Measurements from ENCODE around the gene CDYL. TPM values are rescaled to one million over a fixed set of nuclear protein-coding genes. Genes with fewer than 3 reads are reported as not detected.

The CDYL gene
- total RNA-seq, 5 donors from 2014 or later (not counting 1 experiment from before 2014, with no cell fraction given): 24.7 to 36.8 (median 30.2) TPM

DNA sequence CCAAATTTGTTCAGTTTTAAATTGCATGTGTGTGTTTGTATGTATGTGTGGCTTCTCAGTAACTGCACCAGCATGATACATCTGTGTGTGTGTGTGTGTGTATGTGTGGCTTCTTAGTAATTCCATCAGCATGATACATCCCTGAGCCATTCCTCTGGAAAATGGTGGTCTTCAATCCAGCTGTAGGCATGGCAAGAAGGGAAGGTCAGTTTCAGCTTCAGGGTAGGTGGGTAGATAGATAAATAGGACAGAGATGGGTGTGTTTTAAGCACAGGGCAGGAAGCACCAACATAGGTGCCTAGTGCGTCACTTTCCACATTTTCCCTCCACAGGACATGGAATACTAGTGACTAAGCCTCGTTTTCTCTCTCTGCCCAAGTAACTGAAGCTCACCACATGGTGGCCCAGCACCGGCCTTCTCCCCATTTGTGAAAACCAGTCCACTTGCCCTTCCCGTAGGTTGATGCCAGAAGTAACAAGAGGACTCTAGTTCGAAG is 144.8 kb downstream of the CDYL start:
- no peak overlapping the region for H3K4me3 Mint-ChIP-seq
- H3K9me3 Mint-ChIP-seq: no peaks in the 10 kb centered on the region
- ChIA-PET POLR2A (no interaction called here), CTCF (no interaction called here)
- Histone ChIP-seq H3K9me3 (no peaks in the 10 kb centered on the region), H3K27ac (ENCODE audit: low read length) (no peak overlapping the region), H3K4me3 (ENCODE audit: control insufficient read depth in 1 of 2, extremely low read depth in 1 of 2, low read length in 1 of 2) (no peak overlapping the region), H3K36me3 (ENCODE audit: control insufficient read depth in 2 of 2, extremely low read depth in 1 of 2, insufficient read depth in 1 of 2, low read length in 1 of 2) (peaks cover 0 to 3% of the 10 kb centered on the region in 2 donors), H3K4me1 (ENCODE audit: control insufficient read depth in 1 of 2, extremely low read depth in 1 of 2, insufficient read depth in 2 of 2, low read length in 2 of 2) (peaks cover 5 to 14% of the 10 kb centered on the region in 2 experiments), H3K27me3 (replicated peaks in 1 of 2; ENCODE audit: control insufficient read depth in 2 of 2, extremely low read depth in 1 of 2, insufficient read depth in 2 of 2, low read length in 1 of 2) (no peaks in the 10 kb centered on the region)
- DNase-seq (no peak), ATAC-seq (replicated peaks in 1 of 4) (no peak)
- H3K4me1 Mint-ChIP-seq: peaks cover 62 to 67% (median 66%) of the 10 kb centered on the region in 3 donors
- no peaks in the 10 kb centered on the region for H3K27me3 Mint-ChIP-seq
- peaks cover 18% of the 10 kb centered on the region for H3K36me3 Mint-ChIP-seq
- H3K27ac Mint-ChIP-seq: no peak overlapping the region
- 71% methylated on average over 1 of the region's 5 CpGs for WGBS (ENCODE audit: insufficient coverage)

DNA sequence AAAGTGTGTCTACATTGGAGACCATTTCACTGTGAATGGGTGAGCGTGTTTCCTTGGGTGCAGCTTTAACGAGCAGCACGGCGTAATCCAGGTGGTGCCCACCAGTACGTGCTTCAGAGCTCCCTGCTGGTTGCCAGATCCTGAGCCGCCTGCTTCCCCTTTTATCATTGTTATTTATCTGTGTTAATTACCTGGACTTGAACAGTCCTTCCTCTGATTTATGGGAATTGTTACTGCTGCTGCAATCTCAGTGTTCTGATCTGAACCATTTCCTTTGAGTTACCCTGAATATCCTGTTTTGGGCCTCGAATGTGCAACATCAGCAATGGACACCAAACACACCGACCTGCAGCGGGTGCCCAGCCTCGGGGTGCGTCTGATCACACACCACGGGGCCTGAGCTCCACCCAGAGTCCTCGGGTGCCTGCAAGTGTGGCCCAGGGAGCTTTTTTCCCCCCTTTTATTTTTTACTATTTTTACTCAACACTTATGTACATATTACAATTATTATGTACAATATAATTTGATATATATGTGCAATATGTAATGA is 146.4 kb downstream of the CDYL start:
- DNase-seq: no peak
- H3K27me3 Mint-ChIP-seq: no peaks in the 10 kb centered on the region
- no peak overlapping the region for H3K27ac ChIP-seq (ENCODE audit: low read length)

DNA sequence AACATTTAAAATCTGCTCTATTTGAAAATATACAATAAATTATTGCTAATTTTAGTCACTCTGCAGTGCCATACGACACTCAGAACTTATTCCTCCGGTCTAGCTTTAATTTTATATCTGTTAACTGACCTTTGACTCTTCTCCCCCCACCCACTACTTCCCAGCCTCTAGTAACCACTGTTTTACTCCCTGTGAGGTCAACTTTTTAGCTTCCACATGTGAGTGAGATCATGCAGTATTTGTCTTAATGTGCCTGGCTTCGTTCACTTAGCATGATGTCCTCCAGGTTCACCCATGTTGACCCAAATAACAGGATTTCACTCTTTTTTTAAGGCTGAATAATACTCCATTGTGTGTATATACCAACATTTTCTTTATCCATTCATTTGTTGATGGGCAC is 146.9 kb downstream of the CDYL start:
- Histone ChIP-seq H3K36me3 (ENCODE audit: control insufficient read depth in 2 of 2, extremely low read depth in 1 of 2, insufficient read depth in 1 of 2, low read length in 1 of 2) (peaks cover 0 to 3% of the 10 kb centered on the region in 2 donors), H3K4me1 (ENCODE audit: control insufficient read depth in 1 of 2, extremely low read depth in 1 of 2, insufficient read depth in 2 of 2, low read length in 2 of 2) (peaks cover 0 to 6% of the 10 kb centered on the region in 2 experiments), H3K27ac (ENCODE audit: low read length) (no peak overlapping the region), H3K4me3 (ENCODE audit: control insufficient read depth in 1 of 2, extremely low read depth in 1 of 2, low read length in 1 of 2) (no peak overlapping the region), H3K9me3 (no peaks in the 10 kb centered on the region), H3K27me3 (replicated peaks in 1 of 2; ENCODE audit: control insufficient read depth in 2 of 2, extremely low read depth in 1 of 2, insufficient read depth in 2 of 2, low read length in 1 of 2) (no peaks in the 10 kb centered on the region)
- H3K27me3 Mint-ChIP-seq: no peaks in the 10 kb centered on the region
- no peak for ATAC-seq (replicated peaks in 1 of 4)
- H3K4me3 Mint-ChIP-seq: no peak overlapping the region
- CTCF ChIA-PET: no interaction called here
- peaks cover 46 to 53% (median 53%) of the 10 kb centered on the region in 3 donors for H3K4me1 Mint-ChIP-seq
- no CpG with 5 or more reads among the region's 3 CpGs for WGBS (ENCODE audit: insufficient coverage)
- H3K27ac Mint-ChIP-seq: no peak overlapping the region
- peaks cover 19% of the 10 kb centered on the region for H3K36me3 Mint-ChIP-seq
- POLR2A ChIA-PET: no interaction called here
- no peak for DNase-seq
- H3K9me3 Mint-ChIP-seq: no peaks in the 10 kb centered on the region

More for the DNA sequence above, 146.4 kb downstream of the CDYL start:
- WGBS (ENCODE audit: insufficient coverage): 85% methylated on average over 7 of the region's 13 CpGs
- H3K36me3 Mint-ChIP-seq: peaks cover 16% of the 10 kb centered on the region
- ChIA-PET CTCF (no interaction called here), POLR2A (interaction anchor here in 1 of 2 donors (0.6 to 0.7 kb wide), 2 partner anchors 196 to 527 kb away, joined by 3 read pairs; no protein-coding TSS in a partner anchor)
- peaks cover 0 to 3% of the 10 kb centered on the region in 2 donors for H3K36me3 ChIP-seq (ENCODE audit: control insufficient read depth in 2 of 2, extremely low read depth in 1 of 2, insufficient read depth in 1 of 2, low read length in 1 of 2)
- peaks cover 0 to 9% of the 10 kb centered on the region in 2 experiments for H3K4me1 ChIP-seq (ENCODE audit: control insufficient read depth in 1 of 2, extremely low read depth in 1 of 2, insufficient read depth in 2 of 2, low read length in 2 of 2)
- H3K27ac Mint-ChIP-seq: no peak overlapping the region
- H3K27me3 ChIP-seq (replicated peaks in 1 of 2; ENCODE audit: control insufficient read depth in 2 of 2, extremely low read depth in 1 of 2, insufficient read depth in 2 of 2, low read length in 1 of 2): no peaks in the 10 kb centered on the region
- H3K4me1 Mint-ChIP-seq: peaks cover 46 to 54% (median 52%) of the 10 kb centered on the region in 3 donors
- no peaks in the 10 kb centered on the region for H3K9me3 Mint-ChIP-seq
- H3K9me3 ChIP-seq: no peaks in the 10 kb centered on the region
- ATAC-seq (replicated peaks in 1 of 4): no peak
- no peak overlapping the region for H3K4me3 ChIP-seq (ENCODE audit: control insufficient read depth in 1 of 2, extremely low read depth in 1 of 2, low read length in 1 of 2)
- H3K4me3 Mint-ChIP-seq: no peak overlapping the region

DNA sequence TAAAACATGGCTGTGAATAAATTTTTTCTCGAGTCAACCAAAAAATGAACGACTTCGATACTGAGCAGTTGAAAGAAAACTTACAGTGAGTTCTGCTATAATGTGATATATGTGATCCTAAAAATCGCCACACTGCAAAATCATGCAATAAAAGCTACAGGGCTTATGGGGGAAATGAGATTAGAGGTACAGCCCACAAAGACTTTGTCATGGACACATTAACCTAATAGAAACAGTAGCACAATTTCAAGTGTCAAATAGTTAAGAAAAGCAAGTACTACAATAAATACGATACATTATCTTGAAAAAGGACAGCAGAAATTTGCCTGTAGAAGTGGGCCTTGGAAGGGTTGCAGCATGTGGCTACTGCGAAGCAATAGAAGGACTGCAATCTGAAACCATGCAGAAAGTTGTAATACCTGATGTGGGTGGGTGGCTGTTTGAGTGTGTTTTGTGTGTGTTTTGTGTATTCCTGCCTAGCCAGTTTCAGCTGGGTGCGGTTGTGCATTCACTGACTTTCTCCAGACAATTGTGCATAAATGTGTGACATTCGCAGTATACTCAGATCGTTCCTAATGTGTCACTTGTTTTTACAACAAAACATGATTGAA is 148.6 kb downstream of the CDYL start:
- Histone ChIP-seq H3K27me3 (replicated peaks in 1 of 2; ENCODE audit: control insufficient read depth in 2 of 2, extremely low read depth in 1 of 2, insufficient read depth in 2 of 2, low read length in 1 of 2) (no peaks in the 10 kb centered on the region), H3K36me3 (ENCODE audit: control insufficient read depth in 2 of 2, extremely low read depth in 1 of 2, insufficient read depth in 1 of 2, low read length in 1 of 2) (peaks cover 0 to 3% of the 10 kb centered on the region in 2 donors), H3K4me1 (ENCODE audit: control insufficient read depth in 1 of 2, extremely low read depth in 1 of 2, insufficient read depth in 2 of 2, low read length in 2 of 2) (peaks cover 0 to 3% of the 10 kb centered on the region in 2 experiments), H3K4me3 (ENCODE audit: control insufficient read depth in 1 of 2, extremely low read depth in 1 of 2, low read length in 1 of 2) (no peak overlapping the region), H3K27ac (ENCODE audit: low read length) (no peak overlapping the region), H3K9me3 (no peaks in the 10 kb centered on the region)
- Mint-ChIP-seq H3K36me3 (peaks cover 19% of the 10 kb centered on the region), H3K27me3 (no peaks in the 10 kb centered on the region), H3K9me3 (no peaks in the 10 kb centered on the region), H3K27ac (no peak overlapping the region), H3K4me1 (peaks cover 52 to 61% (median 57%) of the 10 kb centered on the region in 3 donors), H3K4me3 (no peak overlapping the region)
- ATAC-seq (replicated peaks in 1 of 4) (no peak), DNase-seq (no peak)
- POLR2A ChIA-PET: interaction anchor here in 1 of 2 donors (0.6 kb wide), 1 partner anchor 1071 kb away, joined by 6 read pairs; no protein-coding TSS in a partner anchor
- WGBS (ENCODE audit: insufficient coverage): 90% methylated on average over 5 of the region's 9 CpGs
- CTCF ChIA-PET: interaction anchor here in 1 of 2 donors (1.1 kb wide), 1 partner anchor 139 kb away, joined by 4 read pairs; no protein-coding TSS in a partner anchor

DNA sequence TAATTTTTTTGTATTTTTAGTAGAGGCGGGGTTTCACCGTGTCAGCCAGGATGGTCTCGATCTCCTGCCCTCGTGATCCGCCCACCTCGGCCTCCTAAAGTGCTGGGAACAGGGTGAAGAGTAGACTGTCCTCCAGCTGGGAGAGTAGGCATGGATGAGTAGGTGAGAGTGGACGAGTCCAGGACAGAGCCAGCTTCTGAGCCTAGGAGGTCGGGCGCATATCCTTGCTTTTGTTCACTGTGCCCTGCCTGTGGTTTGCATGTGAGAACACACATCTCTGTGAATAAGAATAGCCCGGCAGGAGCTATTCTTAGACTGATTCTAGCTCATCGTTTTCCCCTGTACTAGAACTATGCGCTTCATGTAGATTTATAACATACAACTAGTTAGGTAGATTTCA is 149.4 kb downstream of the CDYL start:
- 97% methylated on average over 9 of the region's 12 CpGs for WGBS (ENCODE audit: insufficient coverage)
- no peak overlapping the region for H3K4me3 ChIP-seq (ENCODE audit: control insufficient read depth in 1 of 2, extremely low read depth in 1 of 2, low read length in 1 of 2)
- Mint-ChIP-seq H3K36me3 (peaks cover 13% of the 10 kb centered on the region), H3K27ac (no peak overlapping the region), H3K4me3 (no peak overlapping the region), H3K27me3 (no peaks in the 10 kb centered on the region), H3K9me3 (no peaks in the 10 kb centered on the region), H3K4me1 (peaks cover 55 to 64% (median 63%) of the 10 kb centered on the region in 3 donors)
- ChIA-PET CTCF (no interaction called here), POLR2A (interaction anchor here in 1 of 2 donors (0.7 kb wide), 1 partner anchor 222 kb away, joined by 6 read pairs; no protein-coding TSS in a partner anchor)
- no peak for DNase-seq
- H3K27ac ChIP-seq (ENCODE audit: low read length): no peak overlapping the region
- H3K36me3 ChIP-seq (ENCODE audit: control insufficient read depth in 2 of 2, extremely low read depth in 1 of 2, insufficient read depth in 1 of 2, low read length in 1 of 2): peaks cover 0 to 3% of the 10 kb centered on the region in 2 donors
- ATAC-seq (replicated peaks in 1 of 4): no peak
- no peaks in the 10 kb centered on the region for H3K9me3 ChIP-seq
- H3K4me1 ChIP-seq (ENCODE audit: control insufficient read depth in 1 of 2, extremely low read depth in 1 of 2, insufficient read depth in 2 of 2, low read length in 2 of 2): peaks cover 0 to 3% of the 10 kb centered on the region in 2 experiments
- no peaks in the 10 kb centered on the region for H3K27me3 ChIP-seq (replicated peaks in 1 of 2; ENCODE audit: control insufficient read depth in 2 of 2, extremely low read depth in 1 of 2, insufficient read depth in 2 of 2, low read length in 1 of 2)

DNA sequence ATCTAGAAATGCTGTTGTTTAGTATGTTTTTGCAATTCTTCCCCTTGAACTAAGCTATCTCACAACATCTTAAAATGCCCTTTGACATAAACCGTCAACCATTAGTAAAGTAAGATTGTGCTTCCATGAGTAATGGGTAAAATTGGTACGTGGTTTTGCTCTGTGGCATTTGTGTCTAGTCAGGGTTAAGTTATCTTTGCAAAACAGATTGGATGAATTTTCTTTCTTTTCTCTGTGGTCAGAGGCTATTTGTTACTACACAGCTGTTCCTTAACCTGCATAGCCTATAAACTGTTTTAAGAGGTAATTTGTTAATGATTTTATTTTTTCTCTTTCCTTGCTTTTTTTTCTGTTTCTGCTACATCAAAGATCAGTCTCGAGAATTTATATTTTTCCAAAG is 152.2 kb downstream of the CDYL start:
- ATAC-seq (replicated peaks in 1 of 4) (no peak), DNase-seq (no peak)
- no peak overlapping the region for H3K27ac Mint-ChIP-seq
- Histone ChIP-seq H3K4me3 (ENCODE audit: control insufficient read depth in 1 of 2, extremely low read depth in 1 of 2, low read length in 1 of 2) (no peak overlapping the region), H3K4me1 (ENCODE audit: control insufficient read depth in 1 of 2, extremely low read depth in 1 of 2, insufficient read depth in 2 of 2, low read length in 2 of 2) (no peaks in the 10 kb centered on the region), H3K36me3 (ENCODE audit: control insufficient read depth in 2 of 2, extremely low read depth in 1 of 2, insufficient read depth in 1 of 2, low read length in 1 of 2) (no peaks in the 10 kb centered on the region), H3K27ac (ENCODE audit: low read length) (no peak overlapping the region), H3K27me3 (replicated peaks in 1 of 2; ENCODE audit: control insufficient read depth in 2 of 2, extremely low read depth in 1 of 2, insufficient read depth in 2 of 2, low read length in 1 of 2) (no peaks in the 10 kb centered on the region), H3K9me3 (no peaks in the 10 kb centered on the region)
- H3K4me3 Mint-ChIP-seq: no peak overlapping the region
- ChIA-PET CTCF (no interaction called here), POLR2A (interaction anchor here in 1 of 2 donors (1.3 kb wide), 1 partner anchor 11 kb away, joined by 4 read pairs; no protein-coding TSS in a partner anchor)
- no CpG with 5 or more reads among the region's 3 CpGs for WGBS (ENCODE audit: insufficient coverage)
- no peaks in the 10 kb centered on the region for H3K9me3 Mint-ChIP-seq
- peaks cover 58 to 65% (median 64%) of the 10 kb centered on the region in 3 donors for H3K4me1 Mint-ChIP-seq
- H3K36me3 Mint-ChIP-seq: peaks cover 12% of the 10 kb centered on the region
- no peaks in the 10 kb centered on the region for H3K27me3 Mint-ChIP-seq
